GM12878 (cell line): ENCODE measurements around the gene DOC2B. TPM values are rescaled to one million over a fixed set of nuclear protein-coding genes. Genes with fewer than 3 reads are reported as not detected.
A peak's percentile ranks its signal among the peaks of the same experiment; 100 is the strongest.

Source experiments
- E2F8 ChIP-seq: fragments of 450-650 bp; IDR thresholded peaks from 2 replicates; pipeline ENCODE4 v1.6.1; 2018; ENCODE audit warnings: mild to moderate bottlenecking, low read depth, moderate library complexity; ENCODE audit not compliant: partially characterized antibody
- E4F1 ChIP-seq: fragments of 450-650 bp; IDR thresholded peaks from 2 replicates; pipeline ENCODE4 v1.6.1; 2018; ENCODE audit warnings: borderline replicate concordance, mild to moderate bottlenecking; ENCODE audit not compliant: partially characterized antibody
- HSF1 ChIP-seq: fragments of 150-350 bp; IDR thresholded peaks from 2 replicates; pipeline ENCODE4 v1.6.1; 2014; ENCODE audit warnings: mild to moderate bottlenecking, low read depth, low read length
- MAX ChIP-seq: IDR thresholded peaks from 2 replicates; pipeline ENCODE4 v1.6.1; 2012; ENCODE audit warnings: low read depth, low read length, improper control_type of control experiment
- MXI1 ChIP-seq: fragments of 150-350 bp; IDR thresholded peaks from 2 replicates; pipeline ENCODE4 v1.6.1; 2011; ENCODE audit warnings: low read depth, mild to moderate bottlenecking, inconsistent platforms, low read length, improper control_type of control experiment
- SMC3 ChIP-seq: IDR thresholded peaks from 2 replicates; pipeline ENCODE4 v1.6.1; 2011; ENCODE audit warnings: low read length, improper control_type of control experiment, borderline replicate concordance
- polyA plus RNA-seq, 11 experiments: library from polyadenylated mRNA; depleted of rRNA in 4 of 11; unstranded in 6 of 11; stranded (reverse) in 5 of 11; fragments of >200 nt; fragmentation: Nextera tagmentation in 4 of 11; fragmentation: Illumina TruSeq in 1 of 11; extraction: Ambion mirVana in 4 of 11; extraction: Trizol in 1 of 11; gene quantifications; 1 replicate in 1 of 11; 2 replicates in 10 of 11; pipeline versions ENCODE4 v1.2.1 to v1.2.3, GENCODE V29; 2011 to 2016; ENCODE audit warnings: inconsistent platforms in 2 of 11, missing spikeins in 2 of 11, low read depth in 1 of 11
- total RNA-seq, 4 experiments: library from RNA; depleted of rRNA in 3 of 4; stranded (reverse); fragments of >200 nt in 3 of 4; fragmentation: Illumina TruSeq in 1 of 4; extraction: Trizol in 1 of 4; gene quantifications; 2 replicates each; pipeline versions ENCODE4 v1.2.1 to v1.2.3, GENCODE V29; 2013 to 2021

Gene DOC2B
- total and polyA plus RNA-seq, 10 of the 15 experiments (the other 5 are each of a cell fraction or from before 2014, with no cell fraction given): not detected

GRCh38 chr17:164303-165235 lies 16.9 kb downstream of the DOC2B start (continued):
- TF ChIP-seq E4F1: no peak
- TF ChIP-seq HSF1: no peak
- TF ChIP-seq E2F8: no peak
- peak; percentile 57 for TF ChIP-seq SMC3
- no peak for TF ChIP-seq MXI1
- no peak for TF ChIP-seq MAX
